ENCODE measurements around the gene GZMB.

GZMB gene

DNA sequence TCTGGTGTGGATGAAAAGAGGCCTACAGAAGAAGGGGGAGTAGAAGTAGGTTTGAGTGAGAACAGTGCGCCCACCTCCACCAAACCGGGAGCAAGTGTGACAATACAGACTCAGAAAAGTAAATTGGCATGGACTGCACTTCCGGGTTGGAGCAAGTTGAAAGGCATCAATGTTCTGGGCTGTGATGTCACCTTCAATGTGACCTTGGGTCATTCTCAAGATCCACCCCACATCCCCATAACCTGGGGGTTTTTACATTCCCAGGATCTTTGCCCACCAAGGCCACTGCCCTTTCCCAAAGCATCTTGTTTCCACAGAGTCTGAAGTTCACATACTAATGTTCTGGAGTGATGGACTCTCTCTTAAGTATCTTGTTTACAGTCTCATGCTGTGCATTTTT, 5.3 kb upstream of the GZMB start:
- H3K27ac ChIP-seq (replicated peaks), result no peak overlapping the region
- no peak overlapping the region for H3K4me3 ChIP-seq (replicated peaks; ENCODE audit: insufficient read depth, low read length)
- DNase-seq (ENCODE audit: low read depth in 1 of 2, low spot score in 1 of 2), result no peak
- TF ChIP-seq POLR2AphosphoS5 (IDR thresholded peaks at IDR 0.05; ENCODE audit: low read depth) (no peak), GABPA (IDR thresholded peaks at IDR 0.05; ENCODE audit: low read depth) (no peak), SPI1 (IDR thresholded peaks at IDR 0.05; ENCODE audit: borderline replicate concordance, low read depth) (no peak)
- TF ChIP-seq, protein P1, sequence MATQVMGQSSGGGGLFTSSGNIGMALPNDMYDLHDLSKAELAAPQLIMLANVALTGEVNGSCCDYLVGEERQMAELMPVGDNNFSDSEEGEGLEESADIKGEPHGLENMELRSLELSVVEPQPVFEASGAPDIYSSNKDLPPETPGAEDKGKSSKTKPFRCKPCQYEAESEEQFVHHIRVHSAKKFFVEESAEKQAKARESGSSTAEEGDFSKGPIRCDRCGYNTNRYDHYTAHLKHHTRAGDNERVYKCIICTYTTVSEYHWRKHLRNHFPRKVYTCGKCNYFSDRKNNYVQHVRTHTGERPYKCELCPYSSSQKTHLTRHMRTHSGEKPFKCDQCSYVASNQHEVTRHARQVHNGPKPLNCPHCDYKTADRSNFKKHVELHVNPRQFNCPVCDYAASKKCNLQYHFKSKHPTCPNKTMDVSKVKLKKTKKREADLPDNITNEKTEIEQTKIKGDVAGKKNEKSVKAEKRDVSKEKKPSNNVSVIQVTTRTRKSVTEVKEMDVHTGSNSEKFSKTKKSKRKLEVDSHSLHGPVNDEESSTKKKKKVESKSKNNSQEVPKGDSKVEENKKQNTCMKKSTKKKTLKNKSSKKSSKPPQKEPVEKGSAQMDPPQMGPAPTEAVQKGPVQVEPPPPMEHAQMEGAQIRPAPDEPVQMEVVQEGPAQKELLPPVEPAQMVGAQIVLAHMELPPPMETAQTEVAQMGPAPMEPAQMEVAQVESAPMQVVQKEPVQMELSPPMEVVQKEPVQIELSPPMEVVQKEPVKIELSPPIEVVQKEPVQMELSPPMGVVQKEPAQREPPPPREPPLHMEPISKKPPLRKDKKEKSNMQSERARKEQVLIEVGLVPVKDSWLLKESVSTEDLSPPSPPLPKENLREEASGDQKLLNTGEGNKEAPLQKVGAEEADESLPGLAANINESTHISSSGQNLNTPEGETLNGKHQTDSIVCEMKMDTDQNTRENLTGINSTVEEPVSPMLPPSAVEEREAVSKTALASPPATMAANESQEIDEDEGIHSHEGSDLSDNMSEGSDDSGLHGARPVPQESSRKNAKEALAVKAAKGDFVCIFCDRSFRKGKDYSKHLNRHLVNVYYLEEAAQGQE (IDR thresholded peaks at IDR 0.05; ENCODE audit: insufficient replicate concordance, low read depth), result no peak
- TF ChIP-seq, protein P2, sequence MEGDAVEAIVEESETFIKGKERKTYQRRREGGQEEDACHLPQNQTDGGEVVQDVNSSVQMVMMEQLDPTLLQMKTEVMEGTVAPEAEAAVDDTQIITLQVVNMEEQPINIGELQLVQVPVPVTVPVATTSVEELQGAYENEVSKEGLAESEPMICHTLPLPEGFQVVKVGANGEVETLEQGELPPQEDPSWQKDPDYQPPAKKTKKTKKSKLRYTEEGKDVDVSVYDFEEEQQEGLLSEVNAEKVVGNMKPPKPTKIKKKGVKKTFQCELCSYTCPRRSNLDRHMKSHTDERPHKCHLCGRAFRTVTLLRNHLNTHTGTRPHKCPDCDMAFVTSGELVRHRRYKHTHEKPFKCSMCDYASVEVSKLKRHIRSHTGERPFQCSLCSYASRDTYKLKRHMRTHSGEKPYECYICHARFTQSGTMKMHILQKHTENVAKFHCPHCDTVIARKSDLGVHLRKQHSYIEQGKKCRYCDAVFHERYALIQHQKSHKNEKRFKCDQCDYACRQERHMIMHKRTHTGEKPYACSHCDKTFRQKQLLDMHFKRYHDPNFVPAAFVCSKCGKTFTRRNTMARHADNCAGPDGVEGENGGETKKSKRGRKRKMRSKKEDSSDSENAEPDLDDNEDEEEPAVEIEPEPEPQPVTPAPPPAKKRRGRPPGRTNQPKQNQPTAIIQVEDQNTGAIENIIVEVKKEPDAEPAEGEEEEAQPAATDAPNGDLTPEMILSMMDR (IDR thresholded peaks at IDR 0.05; ENCODE audit: insufficient read depth, low read length), result no peak
- H3K27me3 ChIP-seq (ENCODE audit: insufficient read depth, poor library complexity, severe bottlenecking), result no peaks in the 10 kb centered on the region

DNA sequence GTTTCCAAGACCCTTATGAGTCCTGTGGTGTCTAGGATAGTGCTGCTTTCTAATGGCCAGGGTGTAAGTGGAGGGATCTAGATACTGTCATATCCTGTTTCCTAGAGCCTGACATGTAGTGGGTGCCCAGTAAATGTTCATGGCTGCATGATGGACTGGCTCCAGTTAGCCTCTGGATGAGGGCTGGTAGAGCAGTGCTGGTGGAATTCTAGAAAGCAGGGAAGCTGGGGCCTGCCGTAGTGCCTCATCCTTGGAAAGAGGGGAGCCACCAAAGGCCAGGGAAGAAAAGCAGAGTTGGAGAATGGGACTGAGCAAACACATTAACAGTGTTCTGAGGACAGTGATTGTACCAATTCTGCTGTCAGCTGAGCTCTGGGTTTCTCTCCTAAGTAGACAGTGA, 637 bp downstream of the GZMB start:
- Histone ChIP-seq H3K27me3 (ENCODE audit: insufficient read depth, poor library complexity, severe bottlenecking) (no peaks in the 10 kb centered on the region), H3K27ac (replicated peaks) (no peak overlapping the region), H3K4me3 (replicated peaks; ENCODE audit: insufficient read depth, low read length) (no peak overlapping the region)
- TF ChIP-seq SPI1 (IDR thresholded peaks at IDR 0.05; ENCODE audit: borderline replicate concordance, low read depth), result no peak
- TF ChIP-seq, protein P2 (IDR thresholded peaks at IDR 0.05; ENCODE audit: insufficient read depth, low read length), result no peak
- DNase-seq (ENCODE audit: low read depth in 1 of 2, low spot score in 1 of 2), result no peak

DNA sequence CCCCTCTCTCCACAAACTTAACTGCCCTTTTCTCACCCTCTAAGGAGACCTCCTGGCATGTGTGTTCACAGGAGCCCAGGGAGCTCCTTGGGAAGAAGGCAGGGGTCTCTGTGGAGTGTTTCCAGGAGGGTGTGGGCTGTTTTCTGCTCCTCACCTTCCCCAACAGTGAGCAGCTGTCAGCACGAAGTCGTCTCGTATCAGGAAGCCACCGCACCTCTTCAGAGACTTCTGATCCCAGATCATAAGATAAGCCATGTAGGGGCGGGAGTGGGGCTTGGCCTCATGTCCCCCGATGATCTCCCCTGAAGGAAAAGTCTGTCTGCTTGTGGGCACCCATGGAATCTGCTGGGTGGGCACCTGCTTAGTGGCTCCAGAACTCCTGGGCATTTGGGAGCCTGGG, 1.2 kb downstream of the GZMB start:
- Histone ChIP-seq H3K27ac (replicated peaks) (no peak overlapping the region), H3K27me3 (ENCODE audit: insufficient read depth, poor library complexity, severe bottlenecking) (no peaks in the 10 kb centered on the region), H3K4me3 (replicated peaks; ENCODE audit: insufficient read depth, low read length) (no peak overlapping the region)
- no peak for TF ChIP-seq POLR2AphosphoS5 (IDR thresholded peaks at IDR 0.05; ENCODE audit: low read depth)
- DNase-seq (ENCODE audit: low read depth in 1 of 2, low spot score in 1 of 2), result no peak

DNA sequence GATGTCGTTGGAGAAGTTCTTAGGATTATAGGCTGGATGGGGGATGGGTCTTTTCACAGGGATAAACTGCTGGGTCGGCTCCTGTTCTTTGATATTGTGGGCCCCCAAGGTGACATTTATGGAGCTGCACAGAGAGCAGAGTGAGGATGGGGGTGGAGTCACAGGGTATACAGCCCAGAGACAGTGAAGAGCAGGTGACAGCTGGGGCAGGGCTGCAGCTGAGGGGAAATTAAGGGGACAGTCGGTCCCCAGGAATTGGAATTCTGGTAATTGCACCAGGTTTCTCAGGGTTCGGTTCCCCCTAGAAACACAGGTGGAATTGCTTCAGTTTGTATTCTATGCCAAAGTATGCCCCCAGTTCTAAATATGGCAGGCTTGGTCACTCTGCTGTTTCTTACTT, 1.7 kb downstream of the GZMB start:
- no peak for TF ChIP-seq GABPA (IDR thresholded peaks at IDR 0.05; ENCODE audit: low read depth)
- TF ChIP-seq, protein P2 (IDR thresholded peaks at IDR 0.05; ENCODE audit: insufficient read depth, low read length), result no peak
- TF ChIP-seq POLR2AphosphoS5 (IDR thresholded peaks at IDR 0.05; ENCODE audit: low read depth), result no peak
- TF ChIP-seq, protein P1 (IDR thresholded peaks at IDR 0.05; ENCODE audit: insufficient replicate concordance, low read depth), result no peak
- no peak for TF ChIP-seq SPI1 (IDR thresholded peaks at IDR 0.05; ENCODE audit: borderline replicate concordance, low read depth)
- no peak overlapping the region for H3K27ac ChIP-seq (replicated peaks)
- no peak for DNase-seq (ENCODE audit: low read depth in 1 of 2, low spot score in 1 of 2)

More for the DNA sequence above, 1.7 kb downstream of the GZMB start:
- no peak overlapping the region for H3K4me3 ChIP-seq (replicated peaks; ENCODE audit: insufficient read depth, low read length)
- H3K27me3 ChIP-seq (ENCODE audit: insufficient read depth, poor library complexity, severe bottlenecking), result no peaks in the 10 kb centered on the region

All from HL-60 (cell line).